NCI-H2081 (cell line): ENCODE results near the gene KATNAL2.

Source experiments
- DNase-seq, 2 experiments: peaks; one replicate each; lab custom pipeline; 2025; lab: John Stamatoyannopoulos, UW

The KATNAL2 gene

DNA sequence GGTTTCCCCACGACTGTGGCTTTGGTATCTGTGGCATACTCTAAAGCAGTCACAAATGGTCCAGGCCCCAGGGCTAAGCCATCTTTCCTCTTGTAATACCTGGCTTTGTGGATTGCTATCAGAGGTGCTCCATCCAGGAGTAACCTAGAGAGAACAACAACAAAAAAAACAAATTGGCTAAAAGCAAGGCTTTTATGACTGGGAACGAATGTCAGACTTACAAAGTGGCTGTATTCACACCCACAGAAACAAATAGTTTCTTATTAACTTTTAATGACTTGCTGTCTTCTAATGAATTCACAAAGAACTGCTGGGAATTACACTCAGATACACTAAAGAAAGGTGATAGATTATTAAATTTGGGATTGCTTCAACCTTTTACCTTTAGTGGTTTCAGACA lies 197.8 kb downstream of the KATNAL2 start:
- no peak for DNase-seq

- DNase-seq: no peak
Observed at GRCh38 chr18:47118981-47119380, 201.6 kb downstream of the KATNAL2 start.

GRCh38 chr18:47120428-47120827 lies 203.0 kb downstream of the KATNAL2 start:
- DNase-seq: no peak

DNA sequence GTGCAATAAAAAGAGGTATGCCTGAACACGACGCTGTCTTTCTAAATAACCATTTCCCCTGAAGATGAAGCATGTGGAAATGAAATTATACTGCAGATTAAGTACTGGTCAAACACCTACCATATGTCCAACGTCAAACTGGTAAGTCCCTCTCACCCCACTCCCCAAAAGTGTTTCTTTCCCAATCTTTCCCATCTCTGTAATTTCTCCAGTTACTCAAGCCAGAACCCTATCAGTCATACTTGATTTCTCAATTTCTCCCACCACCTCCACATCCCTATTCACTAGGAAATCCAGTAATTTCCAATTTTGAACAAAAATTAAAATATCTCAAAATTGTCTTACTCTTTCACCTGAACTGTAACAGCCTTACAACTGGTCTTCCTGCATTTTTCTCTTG lies 203.7 kb downstream of the KATNAL2 start:
- no peak for DNase-seq

- no peak for DNase-seq
Observed at GRCh38 chr18:47141289-47141688, 223.9 kb downstream of the KATNAL2 start.

DNA sequence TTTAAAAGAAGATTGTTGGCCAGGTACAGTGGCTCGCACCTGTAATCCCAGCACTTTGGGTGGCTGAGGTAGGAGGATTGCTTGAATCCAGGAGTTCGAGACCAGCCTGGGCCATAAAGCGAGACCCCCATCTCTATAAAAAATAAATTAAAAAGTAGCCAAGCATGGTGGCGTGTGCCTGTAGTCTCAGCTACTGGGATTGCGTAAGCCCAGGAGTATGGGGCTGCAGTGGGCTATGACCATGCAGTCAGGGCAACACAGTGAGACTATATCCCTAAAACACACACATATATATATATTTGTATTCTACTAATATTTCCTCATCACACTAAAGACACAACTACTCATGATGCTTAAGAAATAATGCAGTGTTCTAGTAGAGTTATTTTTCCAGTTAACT lies 225.8 kb downstream of the KATNAL2 start:
- no peak for DNase-seq

GRCh38 chr18:47143899-47144485 lies 226.6 kb downstream of the KATNAL2 start:
- no peak for DNase-seq

GRCh38 chr18:47146206-47146605 lies 228.8 kb downstream of the KATNAL2 start:
- no peak for DNase-seq

- peak in 1 of 2 experiments; percentile 15 for DNase-seq
Observed at GRCh38 chr18:47149457-47150028, 232.1 kb downstream of the KATNAL2 start.

- peak; percentile 77 to 84 for DNase-seq
Observed at GRCh38 chr18:47150029-47150823, 232.8 kb downstream of the KATNAL2 start, which contains the start of gene HDHD2. TSS of gene HDHD2 (minus strand) at chr18:47150500. CDS start at chr18:47136439, 14,061 bp downstream.

- DNase-seq: peak in 1 of 2 experiments; percentile 15
Observed at GRCh38 chr18:47150824-47151366, 233.5 kb downstream of the KATNAL2 start.

- DNase-seq: no peak
Observed at GRCh38 chr18:47151439-47151838, 234.0 kb downstream of the KATNAL2 start.
